Fibroblast of villous mesenchyme (primary cell): ENCODE results near the gene C6orf120. TPM values are rescaled to one million over a fixed set of nuclear protein-coding genes. Genes with fewer than 3 reads are reported as not detected.

Experiments
- DNase-seq: peaks from one replicate; pipeline ENCODE4 v3.0.0-alpha.2; 2010; ENCODE audit warnings: low read depth
- H3K4me3 ChIP-seq: 2 replicates; pipeline ENCODE4 v1.5.1; 2011; ENCODE audit warnings: low read depth, mild to moderate bottlenecking, low read length
- total RNA-seq: library from RNA; depleted of rRNA; stranded (reverse); fragments of >200 nt; gene quantifications from 2 replicates; pipeline ENCODE4 v1.2.3, GENCODE V29; 2012
- TF ChIP-seq, protein P1 (sequence below): IDR thresholded peaks from 2 replicates; pipeline ENCODE4 v1.5.1; 2012; ENCODE audit warnings: low read depth, mild to moderate bottlenecking, low read length; ENCODE audit not compliant: insufficient read depth

Gene C6orf120
- total RNA-seq, 1 donor, result 57.9 TPM

- no peak for DNase-seq
- no peak overlapping the region for H3K4me3 ChIP-seq
- TF ChIP-seq, protein P1, sequence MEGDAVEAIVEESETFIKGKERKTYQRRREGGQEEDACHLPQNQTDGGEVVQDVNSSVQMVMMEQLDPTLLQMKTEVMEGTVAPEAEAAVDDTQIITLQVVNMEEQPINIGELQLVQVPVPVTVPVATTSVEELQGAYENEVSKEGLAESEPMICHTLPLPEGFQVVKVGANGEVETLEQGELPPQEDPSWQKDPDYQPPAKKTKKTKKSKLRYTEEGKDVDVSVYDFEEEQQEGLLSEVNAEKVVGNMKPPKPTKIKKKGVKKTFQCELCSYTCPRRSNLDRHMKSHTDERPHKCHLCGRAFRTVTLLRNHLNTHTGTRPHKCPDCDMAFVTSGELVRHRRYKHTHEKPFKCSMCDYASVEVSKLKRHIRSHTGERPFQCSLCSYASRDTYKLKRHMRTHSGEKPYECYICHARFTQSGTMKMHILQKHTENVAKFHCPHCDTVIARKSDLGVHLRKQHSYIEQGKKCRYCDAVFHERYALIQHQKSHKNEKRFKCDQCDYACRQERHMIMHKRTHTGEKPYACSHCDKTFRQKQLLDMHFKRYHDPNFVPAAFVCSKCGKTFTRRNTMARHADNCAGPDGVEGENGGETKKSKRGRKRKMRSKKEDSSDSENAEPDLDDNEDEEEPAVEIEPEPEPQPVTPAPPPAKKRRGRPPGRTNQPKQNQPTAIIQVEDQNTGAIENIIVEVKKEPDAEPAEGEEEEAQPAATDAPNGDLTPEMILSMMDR, result no peak
Observed at GRCh38 chr6:169666441-169666840, 35.5 kb upstream of the C6orf120 start.

DNA sequence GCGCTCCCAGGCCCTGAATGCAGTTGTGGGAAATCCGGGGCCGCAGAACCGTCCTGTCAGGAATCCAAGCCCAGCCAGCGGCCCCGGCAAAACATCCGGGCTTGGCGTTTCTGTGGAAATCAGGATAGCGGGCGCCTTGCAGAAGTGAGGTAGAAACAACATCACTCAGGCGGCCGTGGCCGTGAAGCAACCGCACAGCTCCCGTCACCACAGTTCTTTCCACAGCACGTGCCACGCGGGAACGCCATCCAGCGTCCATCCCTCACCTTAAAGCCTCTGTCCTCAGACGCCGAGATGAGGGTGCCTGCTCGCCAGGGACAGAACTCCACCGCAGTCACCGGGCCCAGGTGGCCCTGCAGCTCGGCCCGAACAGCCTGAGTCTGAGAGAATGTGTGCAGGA is 34.2 kb upstream of the C6orf120 start:
- no peak overlapping the region for H3K4me3 ChIP-seq
- TF ChIP-seq, protein P1, result no peak
- no peak for DNase-seq

- no peak overlapping the region for H3K4me3 ChIP-seq
- DNase-seq, result no peak
- TF ChIP-seq, protein P1, result no peak
Observed at GRCh38 chr6:169668203-169668847, 33.6 kb upstream of the C6orf120 start.

- TF ChIP-seq, protein P1, result no peak
- no peak for DNase-seq
- H3K4me3 ChIP-seq, result no peak overlapping the region
Observed at GRCh38 chr6:169669147-169669546, 32.8 kb upstream of the C6orf120 start.

DNA sequence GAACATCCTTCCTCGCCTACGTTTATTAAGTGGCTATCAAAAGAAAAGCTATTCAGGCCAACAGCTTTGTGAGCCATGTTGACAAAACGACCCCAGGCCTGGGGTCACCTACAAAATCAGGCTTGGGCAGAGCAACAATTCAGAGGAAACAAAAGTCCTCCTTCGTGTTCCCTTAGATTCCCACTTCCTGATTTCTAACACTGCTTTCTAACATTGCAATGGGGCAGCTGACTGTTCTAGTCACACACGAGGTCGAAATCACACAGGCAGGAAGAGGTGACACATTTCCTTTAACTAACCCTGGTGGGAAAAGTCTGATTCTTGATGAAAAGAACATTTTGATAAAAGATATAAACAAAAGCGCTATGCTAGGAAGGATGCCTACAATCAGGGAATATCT is 32.0 kb upstream of the C6orf120 start:
- TF ChIP-seq, protein P1, result no peak
- H3K4me3 ChIP-seq, result no peak overlapping the region
- DNase-seq, result peak; percentile 43

- TF ChIP-seq, protein P1, result no peak
Observed at GRCh38 chr6:169671563-169671962, 30.4 kb upstream of the C6orf120 start.

DNA sequence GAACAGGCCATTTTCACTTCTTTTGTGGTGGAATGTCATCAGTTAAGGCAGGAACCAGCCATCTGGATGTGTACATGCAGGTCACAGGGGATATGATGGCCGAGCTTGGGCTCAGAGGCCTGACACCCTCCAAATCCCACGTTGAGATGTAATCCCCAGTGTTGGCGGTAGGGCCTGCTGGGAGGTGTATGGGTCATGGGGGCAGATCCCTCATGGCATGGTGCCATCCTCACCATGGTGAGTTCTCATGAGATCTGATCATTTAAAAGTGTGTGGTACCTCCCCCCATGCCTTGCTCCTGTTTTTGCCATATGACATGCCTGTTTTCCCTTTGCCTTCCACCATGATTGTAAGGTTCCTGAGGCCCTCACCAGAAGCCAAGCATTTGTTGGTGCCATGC is 26.9 kb upstream of the C6orf120 start:
- no peak for DNase-seq
- TF ChIP-seq, protein P1, result no peak
- H3K4me3 ChIP-seq, result no peak overlapping the region

More at GRCh38 chr6:169671563-169671962, 30.4 kb upstream of the C6orf120 start:
- no peak overlapping the region for H3K4me3 ChIP-seq
- DNase-seq, result no peak
